GM12878 (cell line): ENCODE results near the gene SYNPR. TPM values are rescaled to one million over a fixed set of nuclear protein-coding genes. Genes with fewer than 3 reads are reported as not detected.

Experiments used
- ATAC-seq: fragments of 200-7000 bp; cut with Tn5 transposase; 3 replicates; pipeline ENCODE4 v1.9.1; 2020; ENCODE audit warnings: mild to moderate bottlenecking, moderate library complexity
- BruUV-seq: library from RNA; stranded (reverse); fragments of 400-500 nt; replicated peaks from 2 replicates; lab custom pipeline; 2021; lab: Mats Ljungman, UMichigan
- CTCF ChIA-PET: fragments of 300-600 bp; sonication (Branson Sonifier 250); formaldehyde crosslinking; extraction: SDS; loops from one replicate; lab custom pipeline; 2021; ENCODE audit warnings: inconsistent platforms; lab: Yijun Ruan, JAX
- POLR2A ChIA-PET: fragments of 350-600 bp; formaldehyde crosslinking; extraction: SDS; loops from one replicate; lab custom pipeline; 2021; ENCODE audit warnings: inconsistent platforms; lab: Charles Lee
- RAD21 ChIA-PET: fragments of 300-600 bp; sonication (Branson Sonifier 250); formaldehyde crosslinking; loops from one replicate; lab custom pipeline; 2023; ENCODE audit warnings: antibody characterized with exemption; ENCODE audit not compliant: unreplicated experiment; lab: Charles Lee
- SMC1A ChIA-PET: fragments of 300-600 bp; sonication (Branson Sonifier 250); formaldehyde crosslinking; loops from one replicate; lab custom pipeline; 2023; ENCODE audit not compliant: unreplicated experiment, uncharacterized antibody; lab: Charles Lee
- DNase-seq: peaks from one replicate; pipeline ENCODE4 v3.0.0-alpha.2; 2011; ENCODE audit warnings: low read depth, low spot score
- FAIRE-seq: peaks from 3 replicates; lab custom pipeline; 2011; peaks lifted over from hg19 to GRCh38; lab: Jason Lieb, UNC
- H2AFZ ChIP-seq: 2 replicates; pipeline ENCODE4 v1.6.0; 2011; ENCODE audit warnings: low read depth, low read length, control low read depth; ENCODE audit not compliant: control insufficient read depth
- H3K27ac ChIP-seq: 2 replicates; pipeline ENCODE4 v1.5.1; 2011; ENCODE audit warnings: control low read depth; ENCODE audit not compliant: control insufficient read depth, insufficient read depth
- H3K27me3 ChIP-seq, 2 experiments: replicated peaks in 1 of 2; 2 replicates each; pipeline versions ENCODE4 v1.6.0 to v1.6.1; 2011; ENCODE audit warnings: low read length in 1 of 2; ENCODE audit not compliant: control insufficient read depth in 2 of 2, insufficient read depth in 2 of 2
- H3K36me3 ChIP-seq, 2 experiments: 2 replicates each; pipeline ENCODE4 v1.5.1; 2011; ENCODE audit warnings: low read length in 1 of 2; ENCODE audit not compliant: control insufficient read depth in 2 of 2, insufficient read depth in 2 of 2
- H3K4me1 ChIP-seq: 2 replicates; pipeline ENCODE4 v1.6.1; 2011; ENCODE audit warnings: mild to moderate bottlenecking, low read length, moderate library complexity, mixed read lengths; ENCODE audit not compliant: control insufficient read depth, insufficient read depth
- H3K4me2 ChIP-seq: 2 replicates; pipeline ENCODE4 v1.6.0; 2011; ENCODE audit warnings: control low read depth; ENCODE audit not compliant: control insufficient read depth, insufficient read depth
- H3K4me3 ChIP-seq: fragments of 200-600 bp; sonication (generic); 2 replicates; pipeline ENCODE4 v1.5.1; 2016
- H3K79me2 ChIP-seq: 2 replicates; pipeline ENCODE4 v1.6.0; 2011; ENCODE audit warnings: low read length; ENCODE audit not compliant: control insufficient read depth, insufficient read depth
- H3K9ac ChIP-seq: 2 replicates; pipeline ENCODE4 v1.8.0; 2011; ENCODE audit warnings: low read length, control low read depth, mixed read lengths; ENCODE audit not compliant: control insufficient read depth, insufficient read depth
- H3K9me3 ChIP-seq: replicated peaks from 3 replicates; pipeline ENCODE4 v1.5.1; 2011; ENCODE audit warnings: mild to moderate bottlenecking, low read length; ENCODE audit not compliant: control insufficient read depth, insufficient read depth
- H4K20me1 ChIP-seq: 2 replicates; pipeline ENCODE4 v1.6.0; 2011; ENCODE audit not compliant: control insufficient read depth, insufficient read depth
- ATF3 ChIP-seq: IDR thresholded peaks from 2 replicates; pipeline ENCODE4 v1.6.1; 2011; ENCODE audit warnings: low read depth, mild to moderate bottlenecking, low read length, moderate library complexity, borderline replicate concordance; ENCODE audit errors: extremely low read depth
- CHD2 ChIP-seq: IDR thresholded peaks from 2 replicates; pipeline ENCODE4 v1.6.1; 2011; ENCODE audit warnings: low read depth, low read length, improper control_type of control experiment, borderline replicate concordance
- CTCF ChIP-seq, 3 experiments: IDR thresholded peaks in 2 of 3; conservative IDR thresholded peaks in 1 of 3; 2 replicates each; pipeline ENCODE4 v1.5.1; 2011; ENCODE audit warnings: low read depth in 3 of 3, low read length in 3 of 3, mild to moderate bottlenecking in 3 of 3, control low read depth in 2 of 3, moderate library complexity in 2 of 3, inconsistent platforms in 1 of 3, mixed read lengths in 1 of 3; ENCODE audit not compliant: control insufficient read depth in 2 of 3, insufficient read depth in 1 of 3; ENCODE audit errors: extremely low read depth in 1 of 3
- EGR1 ChIP-seq, 2 experiments: IDR thresholded peaks; 1 replicate in 1 of 2; 2 replicates in 1 of 2; pipeline ENCODE4 v1.6.1; 2011 to 2012; ENCODE audit warnings: low read depth in 2 of 2, low read length in 2 of 2, borderline replicate concordance in 1 of 2, mild to moderate bottlenecking in 1 of 2, moderate library complexity in 1 of 2
- GABPA ChIP-seq: IDR thresholded peaks from 2 replicates; pipeline ENCODE4 v1.6.1; 2014; ENCODE audit warnings: antibody characterized with exemption, low read depth, mild to moderate bottlenecking, inconsistent platforms
- HDGF ChIP-seq: fragments of 450-650 bp; IDR thresholded peaks from 2 replicates; pipeline ENCODE4 v1.6.1; 2016; ENCODE audit warnings: antibody characterized with exemption
- LARP7 ChIP-seq: fragments of 450-650 bp; IDR thresholded peaks from 2 replicates; pipeline ENCODE4 v1.6.1; 2017; ENCODE audit warnings: mild to moderate bottlenecking
- PBX3 ChIP-seq: IDR thresholded peaks from 2 replicates; pipeline ENCODE4 v1.6.1; 2011; ENCODE audit warnings: mild to moderate bottlenecking, low read depth, low read length, moderate library complexity; ENCODE audit not compliant: insufficient replicate concordance
- POLR2AphosphoS2 ChIP-seq: IDR thresholded peaks from 2 replicates; pipeline ENCODE4 v1.6.1; 2011; ENCODE audit warnings: low read depth, mild to moderate bottlenecking, low read length, improper control_type of control experiment, moderate library complexity
- RAD21 ChIP-seq: IDR thresholded peaks from 2 replicates; pipeline ENCODE4 v1.6.1; 2011; ENCODE audit warnings: mild to moderate bottlenecking, low read depth, low read length, moderate library complexity; ENCODE audit not compliant: insufficient read depth
- SKIL ChIP-seq: fragments of 450-650 bp; IDR thresholded peaks from 2 replicates; pipeline ENCODE4 v1.6.1; 2017; ENCODE audit warnings: mild to moderate bottlenecking, low read depth, inconsistent platforms; ENCODE audit not compliant: poor library complexity, severe bottlenecking
- SMAD1 ChIP-seq: fragments of 450-650 bp; IDR thresholded peaks from 2 replicates; pipeline ENCODE4 v1.6.1; 2018; ENCODE audit warnings: mild to moderate bottlenecking, low read depth; ENCODE audit not compliant: partially characterized antibody
- SREBF2 ChIP-seq: IDR thresholded peaks from 2 replicates; pipeline ENCODE4 v1.6.1; 2012; ENCODE audit warnings: mild to moderate bottlenecking, low read length
- ZNF217 ChIP-seq: fragments of 450-650 bp; IDR thresholded peaks from 2 replicates; pipeline ENCODE4 v1.6.1; 2017; ENCODE audit warnings: antibody characterized with exemption, mild to moderate bottlenecking
- WGBS: methylation state at CpG from one replicate; pipeline ENCODE4 v1.1.6; 2016; ENCODE audit warnings: low lambda C conversion rate; ENCODE audit not compliant: insufficient replicate concordance, insufficient coverage; ENCODE audit errors: missing lambda C conversion rate; 5-methylcytosine and 5-hydroxymethylcytosine counted together
- in situ Hi-C: fragments of 300-500 bp; cut with MboI; formaldehyde crosslinking; loops from 9 replicates; pipeline ENCODE4 v1.14.3; 2018; ENCODE audit warnings: mixed read lengths
- intact Hi-C: fragments of 100-400 bp; cut with micrococcal nuclease; formaldehyde crosslinking; loops from one replicate; pipeline ENCODE4 v1.14.2; 2022; ENCODE audit not compliant: unreplicated experiment
- polyA plus RNA-seq, 11 experiments: library from polyadenylated mRNA; depleted of rRNA in 4 of 11; unstranded in 6 of 11; stranded (reverse) in 5 of 11; fragments of >200 nt; fragmentation: Nextera tagmentation in 4 of 11; fragmentation: Illumina TruSeq in 1 of 11; extraction: Ambion mirVana in 4 of 11; extraction: Trizol in 1 of 11; gene quantifications; 1 replicate in 1 of 11; 2 replicates in 10 of 11; pipeline versions ENCODE4 v1.2.1 to v1.2.3, GENCODE V29; 2011 to 2016; ENCODE audit warnings: inconsistent platforms in 2 of 11, missing spikeins in 2 of 11, low read depth in 1 of 11
- total RNA-seq, 4 experiments: library from RNA; depleted of rRNA in 3 of 4; stranded (reverse); fragments of >200 nt in 3 of 4; fragmentation: Illumina TruSeq in 1 of 4; extraction: Trizol in 1 of 4; gene quantifications; 2 replicates each; pipeline versions ENCODE4 v1.2.1 to v1.2.3, GENCODE V29; 2013 to 2021

SYNPR gene
- total and polyA plus RNA-seq, 10 of the 15 experiments (the other 5 are each of a cell fraction or from before 2014, with no cell fraction given) = not detected

GRCh38 chr3:63563572-63563971 is 285.5 kb downstream of the SYNPR start (continued):
- no peak for TF ChIP-seq SKIL
- no peak for TF ChIP-seq ATF3
- TF ChIP-seq POLR2AphosphoS2 = no peak
- TF ChIP-seq HDGF = no peak
- TF ChIP-seq, all 136 proteins: peak for 0

- TF ChIP-seq GABPA (no peak), EGR1 (IDR thresholded peaks at IDR 0.05; ENCODE audit: borderline replicate concordance in 1 of 2, low read depth in 2 of 2, low read length in 2 of 2) (no peak), SREBF2 (no peak), SMAD1 (no peak), LARP7 (no peak), RAD21 (peak; percentile 15; the same call in 1 of the 2 replicates), PBX3 (no peak), CTCF (IDR thresholded peaks at IDR 0.05 in 2 of 3, conservative IDR thresholded peaks at IDR 0.05 in 1 of 3; ENCODE audit: control insufficient read depth in 2 of 3, extremely low read depth in 1 of 3, insufficient read depth in 1 of 3, low read depth in 3 of 3, low read length in 3 of 3) (0 out of 6 replicates have a peak, but pooled peaks of 1 of the 3 experiments have one; percentile 9), ZNF217 (no peak), CHD2 (no peak)
- H3K9ac ChIP-seq = no peak overlapping the region
- no peak overlapping the region for H3K27ac ChIP-seq
- H3K36me3 ChIP-seq = no peaks in the 10 kb centered on the region
- H2AFZ ChIP-seq = no peak overlapping the region
- CTCF ChIA-PET = interaction anchor here (1.2 kb wide), 1 partner anchor 215 kb away, joined by 3 read pairs; no protein-coding TSS in a partner anchor
- intact Hi-C loops (no loop called here), in situ Hi-C loops (no loop called here)
- DNase-seq (no peak), ATAC-seq (no peak), FAIRE-seq (no peak)
- 45% methylated on average over 6 of the region's 6 CpGs for WGBS
- POLR2A ChIA-PET = no interaction called here
- no TSS peak for BruUV-seq
- RAD21 ChIA-PET = no interaction called here
- no peaks in the 10 kb centered on the region for H3K4me1 ChIP-seq
- no peak overlapping the region for H3K4me2 ChIP-seq
- H3K9me3 ChIP-seq = no peaks in the 10 kb centered on the region
- no peaks in the 10 kb centered on the region for H3K79me2 ChIP-seq
- no peaks in the 10 kb centered on the region for H3K27me3 ChIP-seq
- SMC1A ChIA-PET = no interaction called here
- no peak overlapping the region for H3K4me3 ChIP-seq
- no peaks in the 10 kb centered on the region for H4K20me1 ChIP-seq
Measured at GRCh38 chr3:63565220-63565619, 287.1 kb downstream of the SYNPR start.
